H9 (cell line): ENCODE measurements around the gene BMPER. TPM values are rescaled to one million over a fixed set of nuclear protein-coding genes. Genes with fewer than 3 reads are reported as not detected.

Source experiments
- DNase-seq: peaks from one replicate; pipeline ENCODE4 v3.0.0-alpha.2; 2017
- H2AFZ ChIP-seq: one replicate; pipeline ENCODE4 v1.6.1; 2013; ENCODE audit warnings: mild to moderate bottlenecking, low read length, control low read depth, moderate library complexity
- H2AK5ac ChIP-seq: 2 replicates; pipeline ENCODE4 v1.6.1; 2013; ENCODE audit warnings: low read length, control low read depth, mixed read lengths; ENCODE audit not compliant: insufficient read length
- H2BK120ac ChIP-seq: one replicate; pipeline ENCODE4 v1.6.1; 2013; ENCODE audit warnings: low read depth, mild to moderate bottlenecking, low read length, control low read depth, inconsistent platforms; ENCODE audit not compliant: poor library complexity, severe bottlenecking
- H2BK12ac ChIP-seq: 2 replicates; pipeline ENCODE4 v1.6.1; 2013; ENCODE audit warnings: low read length, control low read depth, mixed read lengths, low read depth; ENCODE audit not compliant: insufficient read length
- H2BK15ac ChIP-seq: 2 replicates; pipeline ENCODE4 v1.6.1; 2013; ENCODE audit warnings: low read depth, low read length, control low read depth
- H2BK20ac ChIP-seq: one replicate; pipeline ENCODE4 v1.6.1; 2013; ENCODE audit warnings: low read depth, mild to moderate bottlenecking, low read length, control low read depth, inconsistent platforms; ENCODE audit not compliant: poor library complexity, severe bottlenecking
- H2BK5ac ChIP-seq: 2 replicates; pipeline ENCODE4 v1.6.1; 2013; ENCODE audit warnings: low read length, control low read depth, mixed read lengths; ENCODE audit not compliant: insufficient read length
- H3K14ac ChIP-seq: 2 replicates; pipeline ENCODE4 v1.6.1; 2013; ENCODE audit warnings: low read length, control low read depth; ENCODE audit not compliant: insufficient read depth
- H3K18ac ChIP-seq: 2 replicates; pipeline ENCODE4 v1.6.1; 2013; ENCODE audit warnings: low read depth, mild to moderate bottlenecking, mixed read lengths, low read length, control low read depth; ENCODE audit not compliant: insufficient read length
- H3K23ac ChIP-seq: 2 replicates; pipeline ENCODE4 v1.6.1; 2013; ENCODE audit warnings: low read length, control low read depth, mixed read lengths, low read depth; ENCODE audit not compliant: insufficient read length
- H3K23me2 ChIP-seq: 2 replicates; pipeline ENCODE4 v1.6.1; 2013; ENCODE audit warnings: low read depth, mild to moderate bottlenecking, mixed read lengths, low read length, control low read depth; ENCODE audit not compliant: insufficient read length, poor library complexity, severe bottlenecking
- H3K27ac ChIP-seq: 2 replicates; pipeline ENCODE4 v1.5.1; 2013; ENCODE audit warnings: low read length, control low read depth, mixed read lengths, low read depth; ENCODE audit not compliant: insufficient read length
- H3K27me3 ChIP-seq: 2 replicates; pipeline ENCODE4 v1.6.1; 2013; ENCODE audit warnings: low read length, control low read depth, inconsistent platforms; ENCODE audit not compliant: insufficient read depth
- H3K4ac ChIP-seq: 2 replicates; pipeline ENCODE4 v1.6.1; 2013; ENCODE audit warnings: low read depth, mild to moderate bottlenecking, control low read depth, inconsistent platforms, low read length, moderate library complexity
- H3K4me1 ChIP-seq: 2 replicates; pipeline ENCODE4 v1.6.1; 2013; ENCODE audit warnings: low read length, control low read depth, inconsistent platforms; ENCODE audit not compliant: insufficient read depth
- H3K4me2 ChIP-seq: 2 replicates; pipeline ENCODE4 v1.6.1; 2013; ENCODE audit warnings: low read length, control low read depth, mixed read lengths; ENCODE audit not compliant: insufficient read length, insufficient read depth
- H3K56ac ChIP-seq: 2 replicates; pipeline ENCODE4 v1.6.1; 2013; ENCODE audit warnings: low read depth, mild to moderate bottlenecking, mixed read lengths, low read length, control low read depth; ENCODE audit not compliant: insufficient read length
- H3K79me1 ChIP-seq: 2 replicates; pipeline ENCODE4 v1.6.1; 2013; ENCODE audit warnings: low read depth, mild to moderate bottlenecking, moderate library complexity, low read length, control low read depth, inconsistent platforms; ENCODE audit not compliant: insufficient read depth, poor library complexity, severe bottlenecking
- H3K79me2 ChIP-seq: 2 replicates; pipeline ENCODE4 v1.6.1; 2013; ENCODE audit warnings: low read length, control low read depth, inconsistent platforms; ENCODE audit not compliant: insufficient read depth
- H3K9ac ChIP-seq: 2 replicates; pipeline ENCODE4 v1.6.1; 2013; ENCODE audit warnings: low read length, control low read depth, mixed read lengths; ENCODE audit not compliant: insufficient read length; ENCODE audit errors: extremely low read depth
- H3K9me3 ChIP-seq: one replicate; pipeline ENCODE4 v1.6.1; 2013; ENCODE audit warnings: low read depth, low read length, inconsistent platforms; ENCODE audit not compliant: control insufficient read depth
- H3T11ph ChIP-seq: one replicate; pipeline ENCODE4 v1.6.1; 2013; ENCODE audit warnings: mild to moderate bottlenecking, low read length, control low read depth, inconsistent platforms
- H4K20me1 ChIP-seq: one replicate; pipeline ENCODE4 v1.6.1; 2013; ENCODE audit not compliant: control insufficient read depth, insufficient read length, insufficient read depth
- H4K5ac ChIP-seq: 2 replicates; pipeline ENCODE4 v1.6.1; 2013; ENCODE audit warnings: low read depth, mild to moderate bottlenecking, mixed read lengths, low read length, control low read depth; ENCODE audit not compliant: insufficient read length
- H4K8ac ChIP-seq: replicated peaks from 2 replicates; pipeline ENCODE4 v1.6.1; 2013; ENCODE audit warnings: low read length, control low read depth, mixed read lengths, low read depth; ENCODE audit not compliant: insufficient read length
- H4K91ac ChIP-seq: 2 replicates; pipeline ENCODE4 v1.6.1; 2013; ENCODE audit warnings: low read depth, mild to moderate bottlenecking, moderate library complexity, mixed read lengths, low read length, control low read depth; ENCODE audit not compliant: insufficient read length
- H3K27ac Mint-ChIP-seq, 3 experiments: 2 replicates in 2 of 3; 3 replicates in 1 of 3; pipeline ENCODE4 v1.8.0; 2020 to 2021; ENCODE audit warnings: mixed read lengths in 3 of 3, mild to moderate bottlenecking in 1 of 3, moderate library complexity in 1 of 3
- H3K27me3 Mint-ChIP-seq: 2 replicates; pipeline ENCODE4 v1.8.0; 2021; ENCODE audit warnings: low read depth, mild to moderate bottlenecking, moderate library complexity, mixed read lengths
- H3K36me3 Mint-ChIP-seq, 3 experiments: 2 replicates in 2 of 3; 3 replicates in 1 of 3; pipeline ENCODE4 v1.8.0; 2020 to 2021; ENCODE audit warnings: low read depth in 3 of 3, mixed read lengths in 3 of 3; ENCODE audit not compliant: insufficient read depth in 1 of 3
- H3K4me1 Mint-ChIP-seq, 2 experiments: 2 replicates each; pipeline ENCODE4 v1.8.0; 2020; ENCODE audit warnings: mixed read lengths in 2 of 2
- H3K4me3 Mint-ChIP-seq, 2 experiments: 2 replicates in 1 of 2; 3 replicates in 1 of 2; pipeline ENCODE4 v1.8.0; 2020 to 2021; ENCODE audit warnings: mild to moderate bottlenecking in 2 of 2, mixed read lengths in 2 of 2, moderate library complexity in 1 of 2
- H3K9me3 Mint-ChIP-seq, 2 experiments: 2 replicates in 1 of 2; 3 replicates in 1 of 2; pipeline ENCODE4 v1.8.0; 2020; ENCODE audit warnings: mild to moderate bottlenecking in 2 of 2, mixed read lengths in 2 of 2, moderate library complexity in 1 of 2
- CTCF ChIP-seq: fragments of 200-600 bp; sonication (generic); conservative IDR thresholded peaks from 3 replicates; pipeline ENCODE4 v1.8.0; 2021; ENCODE audit warnings: antibody characterized with exemption, mild to moderate bottlenecking
- WGBS: extraction: QIAGEN DNeasy Blood & Tissue Kit; methylation state at CpG from one replicate; pipeline ENCODE4 v1.1.7; 2013; ENCODE audit warnings: missing lambda C conversion rate, low lambda C conversion rate, mixed read lengths; ENCODE audit not compliant: insufficient read length; ENCODE audit errors: extremely low coverage; 5-methylcytosine and 5-hydroxymethylcytosine counted together
- total RNA-seq: library from RNA; stranded (reverse); gene quantifications from 2 replicates; pipeline ENCODE4 v1.2.1, GENCODE V29; 2021

Gene BMPER
- total RNA-seq, 1 experiment from 2014 or later, result 0.20 TPM

GRCh38 chr7:34087892-34088891 is 182.9 kb downstream of the BMPER start:
- H3K9ac ChIP-seq, result no peak overlapping the region
- H3K4me1 ChIP-seq, result no peaks in the 10 kb centered on the region
- no peak overlapping the region for H3K4me2 ChIP-seq
- DNase-seq, result peak; percentile 79
- H4K91ac ChIP-seq, result no peak overlapping the region
- H3K27ac Mint-ChIP-seq, result no peak overlapping the region
- H3K23me2 ChIP-seq, result no peaks in the 10 kb centered on the region
- no peaks in the 10 kb centered on the region for H3K27me3 ChIP-seq
- no peak overlapping the region for H3T11ph ChIP-seq
- no peak overlapping the region for H4K8ac ChIP-seq
- H2BK12ac ChIP-seq, result no peak overlapping the region
- H3K4ac ChIP-seq, result no peak overlapping the region
- H2BK20ac ChIP-seq, result no peak overlapping the region
- peaks cover 3% of the 10 kb centered on the region for H4K20me1 ChIP-seq
- H3K14ac ChIP-seq, result no peak overlapping the region
- no peak overlapping the region for H2BK5ac ChIP-seq
- no peak overlapping the region for H4K5ac ChIP-seq
- H2AFZ ChIP-seq, result no peak overlapping the region
- H2BK120ac ChIP-seq, result no peak overlapping the region
- H3K23ac ChIP-seq, result no peak overlapping the region
- H3K36me3 Mint-ChIP-seq, result no peaks in the 10 kb centered on the region; a peak in 1 of 7 replicates
- no peaks in the 10 kb centered on the region for H3K4me1 Mint-ChIP-seq
- WGBS, result no CpG with 5 or more reads among the region's 10 CpGs
- H3K79me2 ChIP-seq, result no peaks in the 10 kb centered on the region
- H3K56ac ChIP-seq, result no peak overlapping the region
- no peak overlapping the region for H2BK15ac ChIP-seq
- no peak overlapping the region for H2AK5ac ChIP-seq
- H3K9me3 Mint-ChIP-seq, result peaks cover 5 to 8% of the 10 kb centered on the region in 2 experiments; a peak in 3 of 5 replicates
- H3K9me3 ChIP-seq, result peaks cover 4% of the 10 kb centered on the region
- H3K27me3 Mint-ChIP-seq, result no peaks in the 10 kb centered on the region; the same call in 1 of the 2 replicates
- H3K18ac ChIP-seq, result no peak overlapping the region
- peak; percentile 84 for TF ChIP-seq CTCF
- no peak overlapping the region for H3K4me3 Mint-ChIP-seq
- no peaks in the 10 kb centered on the region for H3K79me1 ChIP-seq
- no peak overlapping the region for H3K27ac ChIP-seq
